ENCODE data around the gene ARRB2. TPM values are rescaled to one million over a fixed set of nuclear protein-coding genes. Genes with fewer than 3 reads are reported as not detected.

ARRB2 gene
- total and polyA plus RNA-seq, 2 of the 8 experiments (the other 6 are each of a cell fraction or from before 2014, with no cell fraction given) = 72.4 to 101 TPM

- no peak overlapping the region for H4K8ac ChIP-seq (ENCODE audit: extremely low read depth, insufficient read depth, low read length)
- no peak overlapping the region for H3K4me2 ChIP-seq (ENCODE audit: insufficient read depth in 1 of 2, low read depth in 2 of 2, low read length in 2 of 2)
- H3K36me3 ChIP-seq (ENCODE audit: control insufficient read depth in 2 of 4, insufficient read depth in 4 of 4, low read length in 3 of 4) = peaks cover 43 to 85% (median 72%) of the 10 kb centered on the region in 4 experiments
- no peaks in the 10 kb centered on the region; the same call in 1 of the 2 replicates for H3K79me1 ChIP-seq (ENCODE audit: low read depth, low read length)
- ChIA-PET POLR2A (ENCODE audit: partially characterized antibody) (interaction anchor here (1.1 to 1.6 kb wide), 3 partner anchors 12 to 25 kb away, joined by 3 to 6 read pairs (median 4); no protein-coding TSS in a partner anchor), CTCF (ENCODE audit: partially characterized antibody) (interaction anchor here (0.6 to 1.1 kb wide), 5 partner anchors 11 to 210 kb away, joined by 3 read pairs; no protein-coding TSS in a partner anchor)
- no peak overlapping the region for H4K91ac ChIP-seq (replicated peaks; ENCODE audit: insufficient read length, low read length)
- no peak overlapping the region for H2BK5ac ChIP-seq (ENCODE audit: low read depth, low read length)
- no peak overlapping the region for H2BK120ac ChIP-seq (replicated peaks; ENCODE audit: low read depth, low read length)
- H3K27me3 ChIP-seq (replicated peaks in 1 of 4; ENCODE audit: control insufficient read depth in 3 of 4, extremely low read depth in 1 of 4, insufficient read depth in 3 of 4, low read length in 3 of 4) = no peaks in the 10 kb centered on the region
- peaks cover 11 to 24% of the 10 kb centered on the region in 2 experiments for H4K20me1 ChIP-seq (replicated peaks in 1 of 2; ENCODE audit: control insufficient read depth in 1 of 2, insufficient read depth in 2 of 2, low read length in 2 of 2)
- no peak overlapping the region for H2AFZ ChIP-seq (ENCODE audit: low read length)
- H2AK5ac ChIP-seq (ENCODE audit: low read depth, low read length) = no peak overlapping the region
- H3K27ac ChIP-seq (ENCODE audit: low read depth, low read length) = no peak overlapping the region
- H2BK20ac ChIP-seq (ENCODE audit: low read length) = no peak overlapping the region
- H3K4ac ChIP-seq (replicated peaks; ENCODE audit: insufficient read length, low read depth, low read length) = no peak overlapping the region
- no peak overlapping the region for H3K18ac ChIP-seq (ENCODE audit: extremely low read depth, low read length)
- FAIRE-seq (no peak), DNase-seq (ENCODE audit: low read depth in 1 of 2, low spot score in 2 of 2) (no peak)
- WGBS, 2 experiments (ENCODE audit: extremely low coverage in 1 of 2, insufficient coverage in 1 of 2, insufficient read length in 1 of 2, insufficient replicate concordance in 2 of 2, low coverage in 1 of 2, low lambda C conversion rate in 2 of 2, missing lambda C conversion rate in 1 of 2) = 77% methylated on average over 14 of the region's 14 CpGs; no CpG with 5 or more reads in 1 of the 2 experiments
- no peaks in the 10 kb centered on the region for H3K4me1 ChIP-seq (replicated peaks in 1 of 4; ENCODE audit: control insufficient read depth in 3 of 4, insufficient read depth in 4 of 4, low read length in 3 of 4)
- no peak overlapping the region for H3K23ac ChIP-seq (ENCODE audit: insufficient read length)
- no peak overlapping the region for H4K5ac ChIP-seq (ENCODE audit: insufficient read length, low read depth, low read length)
- no peak overlapping the region for H2BK12ac ChIP-seq (ENCODE audit: low read depth, low read length)
- no peaks in the 10 kb centered on the region for H3K23me2 ChIP-seq (ENCODE audit: low read depth, low read length)
- H2BK15ac ChIP-seq (ENCODE audit: low read length) = no peak overlapping the region
- H3K9ac ChIP-seq (replicated peaks in 1 of 4; ENCODE audit: extremely low read depth in 1 of 4, low read depth in 3 of 4, low read length in 3 of 4) = no peak overlapping the region
- H3K56ac ChIP-seq (replicated peaks; ENCODE audit: insufficient read length, low read depth, low read length) = no peak overlapping the region
- no peaks in the 10 kb centered on the region for H3K79me2 ChIP-seq (ENCODE audit: control insufficient read depth in 1 of 2, insufficient read depth in 2 of 2, low read length in 2 of 2)
- H3K14ac ChIP-seq (ENCODE audit: insufficient read length) = no peak overlapping the region
- H3K9me3 ChIP-seq (ENCODE audit: insufficient read depth in 2 of 2, low read depth in 1 of 2, low read length in 1 of 2) = no peaks in the 10 kb centered on the region
- H3K4me3 ChIP-seq (ENCODE audit: extremely low read depth in 1 of 4, insufficient read depth in 2 of 4, low read depth in 3 of 4, low read length in 4 of 4) = no peak overlapping the region
- no peak for TF ChIP-seq TAF1 (IDR thresholded peaks at IDR 0.05; ENCODE audit: low read depth, low read length)
- no peak for TF ChIP-seq E2F6 (IDR thresholded peaks at IDR 0.05)
- TF ChIP-seq RNF2 (IDR thresholded peaks at IDR 0.05; ENCODE audit: borderline replicate concordance, low read depth, low read length, missing control alignments, poor library complexity, severe bottlenecking) = no peak
Observed at GRCh38 chr17:4678448-4679026, 31.9 kb upstream of the ARRB2 start.

All from H1 (cell line).